ENCODE results near the gene RPUSD1.
A peak's percentile ranks its signal among the peaks of the same experiment; 100 is the strongest.

The RPUSD1 gene

DNA sequence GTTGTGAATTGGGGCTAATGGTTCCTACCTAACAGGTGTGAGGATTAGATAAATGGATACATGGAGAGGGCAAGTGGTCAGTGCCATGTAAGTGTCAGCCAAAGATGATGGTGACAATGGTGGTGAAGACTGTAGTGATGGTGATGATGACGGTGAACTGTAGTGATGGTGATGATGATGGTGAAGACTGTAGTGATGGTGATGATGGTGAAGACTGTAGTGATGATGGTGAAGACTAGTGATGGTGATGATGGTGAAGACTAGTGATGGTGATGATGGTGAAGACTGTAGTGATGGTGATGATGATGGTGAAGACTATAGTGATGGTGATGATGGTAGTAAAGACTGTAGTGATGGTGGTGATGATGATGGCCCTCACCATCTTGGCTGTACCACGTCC, 30.4 kb upstream of the RPUSD1 start:
- DNase-seq = no peak

- no peak for DNase-seq
These were observed 30.0 kb upstream of the RPUSD1 start for GRCh38 chr16:818132-818531.

GRCh38 chr16:817001-817906, 29.1 kb upstream of the RPUSD1 start:
- no peak for DNase-seq

GRCh38 chr16:815861-816260, 27.7 kb upstream of the RPUSD1 start:
- no peak for DNase-seq

DNA sequence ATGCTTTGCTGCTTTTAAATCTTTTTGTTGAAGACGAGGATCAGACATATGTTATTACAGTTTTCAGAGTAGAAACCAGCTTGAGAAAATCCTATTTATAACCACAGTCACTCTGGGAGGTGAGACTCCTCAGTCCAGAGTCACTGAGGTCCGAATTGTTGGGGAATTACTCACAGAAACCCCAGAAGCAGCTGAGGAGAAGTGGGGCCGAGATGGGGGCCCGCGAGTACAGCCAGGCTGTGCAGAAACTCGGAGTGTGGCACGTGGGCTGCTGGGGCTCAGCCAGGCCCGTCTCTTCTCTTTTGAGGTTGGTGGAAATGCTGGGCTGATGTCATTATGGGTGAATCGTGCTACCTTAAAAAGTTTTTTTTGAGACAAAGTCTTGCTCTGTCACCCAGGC, 26.8 kb upstream of the RPUSD1 start:
- no peak for DNase-seq

GRCh38 chr16:813916-814412, 25.8 kb upstream of the RPUSD1 start:
- DNase-seq = no peak

DNA sequence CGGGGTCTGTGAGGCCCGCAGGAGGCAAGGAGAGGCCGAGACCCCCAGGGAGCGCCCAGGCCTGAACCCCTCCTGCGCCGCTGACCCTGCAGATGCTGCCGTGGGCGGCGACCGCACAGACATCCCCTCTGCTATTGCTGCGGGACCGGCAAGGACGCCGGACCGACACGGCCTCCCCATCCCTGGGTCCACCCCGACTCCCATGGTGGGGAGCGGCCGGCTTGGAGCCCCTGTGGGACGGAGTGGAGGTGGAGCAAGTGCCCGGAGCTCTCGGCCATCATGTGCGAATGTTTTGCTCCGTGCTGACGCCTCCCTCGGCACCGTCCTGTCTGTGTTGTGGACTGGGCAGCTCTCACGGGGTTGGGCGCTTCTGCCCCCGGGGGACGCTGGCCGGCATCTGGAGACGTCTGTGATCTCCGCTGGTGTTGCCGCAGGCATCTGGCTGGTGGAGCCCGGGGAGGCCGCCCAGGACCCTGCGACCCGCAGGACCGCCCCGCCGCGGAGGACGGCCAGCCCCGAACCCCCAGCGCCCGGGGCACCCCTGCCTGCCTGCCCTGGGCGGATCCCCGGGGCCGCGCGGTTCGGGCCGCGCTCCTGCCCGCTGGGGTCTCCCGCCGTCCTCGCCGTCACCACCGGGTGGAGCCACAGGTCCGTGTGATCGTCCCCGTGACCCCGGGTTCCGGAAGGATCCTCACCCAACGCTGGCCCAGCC, 25.2 kb upstream of the RPUSD1 start:
- DNase-seq = peak; percentile 81

DNA sequence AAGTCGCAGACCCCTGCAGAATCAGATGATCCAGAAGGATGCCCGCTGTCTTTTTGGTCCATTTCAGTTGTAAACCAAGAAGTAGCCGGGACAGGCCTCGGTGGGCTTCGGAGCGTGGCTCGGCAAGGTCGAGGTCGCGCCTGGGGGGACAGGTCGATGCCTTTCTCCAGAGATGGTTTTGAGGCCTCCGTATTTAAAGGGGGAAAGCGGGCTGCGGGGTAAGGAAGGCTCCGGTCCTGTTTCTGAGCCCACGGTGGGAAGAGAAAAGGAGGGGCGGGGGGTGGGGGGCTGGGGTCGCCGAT, 19.9 kb upstream of the RPUSD1 start:
- DNase-seq = no peak

- peak; percentile 93 for DNase-seq
These were observed 19.3 kb upstream of the RPUSD1 start for GRCh38 chr16:807347-808084.

- DNase-seq = no peak
These were observed 17.3 kb upstream of the RPUSD1 start for GRCh38 chr16:805474-805873.

DNA sequence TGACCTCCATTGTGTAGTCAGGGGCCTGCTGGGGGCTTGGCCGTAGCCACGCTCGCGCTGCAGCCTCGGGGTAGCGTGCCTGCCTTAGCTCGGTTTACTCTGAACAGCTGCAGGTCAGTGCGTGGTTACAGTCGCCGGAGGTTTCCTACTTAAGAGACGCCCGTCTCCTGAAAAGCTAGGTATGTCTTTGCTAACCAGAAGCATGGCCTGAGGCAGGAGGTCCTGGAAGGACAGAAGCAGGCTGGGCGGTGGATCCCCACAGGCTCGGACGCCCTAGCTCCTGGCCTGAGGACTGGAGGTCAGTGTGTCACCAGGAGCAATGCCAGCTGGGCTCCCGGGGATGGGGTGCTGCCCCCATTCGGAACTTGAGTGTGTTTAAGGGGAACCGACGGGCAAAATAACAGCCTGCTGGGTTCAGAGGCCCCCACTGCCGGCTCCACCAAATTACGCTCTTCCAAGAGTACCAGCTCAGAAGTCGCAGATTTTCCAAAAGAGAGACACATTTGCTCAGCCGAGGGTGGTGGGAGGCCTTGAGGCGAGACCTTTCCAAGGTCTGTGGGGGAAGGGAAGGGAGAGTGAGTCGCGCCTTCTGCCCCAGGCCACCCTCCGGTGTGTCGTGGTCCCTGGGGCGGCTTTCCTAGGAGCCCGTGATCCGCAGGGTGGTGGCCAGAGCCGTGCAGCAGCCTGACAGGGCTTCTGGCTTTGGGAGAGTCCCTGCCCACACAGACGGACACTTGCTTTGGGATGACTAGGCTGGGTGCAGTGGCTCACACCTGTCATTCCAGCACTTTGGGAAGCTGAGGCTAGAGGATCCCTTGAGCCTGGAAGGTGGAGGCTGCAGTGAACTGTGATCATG, 16.2 kb upstream of the RPUSD1 start:
- no peak for DNase-seq

- no peak for DNase-seq
These were observed 15.5 kb upstream of the RPUSD1 start for GRCh38 chr16:803754-804080.

- DNase-seq = no peak
These were observed 15.0 kb upstream of the RPUSD1 start for GRCh38 chr16:802914-803753.

GRCh38 chr16:802461-802860, 14.3 kb upstream of the RPUSD1 start:
- no peak for DNase-seq

DNA sequence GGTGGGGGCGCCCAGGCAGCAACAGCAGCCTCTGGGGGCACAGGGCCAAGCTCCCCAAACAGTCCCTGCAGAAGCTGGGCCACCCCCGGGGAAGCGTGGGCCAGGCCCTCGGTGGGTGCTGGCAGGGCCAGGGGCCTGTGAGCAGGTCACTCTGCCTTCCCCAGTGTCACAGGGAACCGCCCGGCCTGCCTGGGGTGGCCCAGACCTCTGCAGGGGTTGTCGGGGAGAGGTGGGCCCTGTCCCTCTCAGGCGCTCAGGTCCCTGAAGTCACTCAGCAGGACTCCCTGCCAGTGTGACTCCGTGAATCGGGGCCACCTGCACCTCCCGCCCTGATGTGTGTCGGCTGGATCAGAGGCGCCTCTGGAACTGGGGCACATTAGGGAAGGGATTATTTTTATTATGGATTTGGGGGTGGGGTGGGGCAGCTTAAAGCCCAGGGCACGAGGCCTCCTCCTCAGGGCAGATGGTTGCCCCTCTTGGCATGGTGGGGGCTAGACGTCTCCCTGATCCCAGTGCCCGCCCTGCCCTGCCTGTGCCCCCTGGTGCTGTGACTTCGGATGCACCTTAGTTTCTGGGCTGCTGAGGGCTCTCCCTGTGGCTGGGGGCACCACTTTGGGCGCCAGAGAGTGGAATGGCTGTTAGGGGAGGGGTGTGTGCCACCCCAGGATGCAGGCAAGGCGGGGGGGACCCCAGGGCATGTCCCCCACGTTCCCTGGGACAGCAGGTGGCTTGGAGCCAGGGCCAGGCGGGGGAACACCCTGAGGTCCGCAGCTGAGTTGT, 13.6 kb upstream of the RPUSD1 start:
- DNase-seq = no peak

DNA sequence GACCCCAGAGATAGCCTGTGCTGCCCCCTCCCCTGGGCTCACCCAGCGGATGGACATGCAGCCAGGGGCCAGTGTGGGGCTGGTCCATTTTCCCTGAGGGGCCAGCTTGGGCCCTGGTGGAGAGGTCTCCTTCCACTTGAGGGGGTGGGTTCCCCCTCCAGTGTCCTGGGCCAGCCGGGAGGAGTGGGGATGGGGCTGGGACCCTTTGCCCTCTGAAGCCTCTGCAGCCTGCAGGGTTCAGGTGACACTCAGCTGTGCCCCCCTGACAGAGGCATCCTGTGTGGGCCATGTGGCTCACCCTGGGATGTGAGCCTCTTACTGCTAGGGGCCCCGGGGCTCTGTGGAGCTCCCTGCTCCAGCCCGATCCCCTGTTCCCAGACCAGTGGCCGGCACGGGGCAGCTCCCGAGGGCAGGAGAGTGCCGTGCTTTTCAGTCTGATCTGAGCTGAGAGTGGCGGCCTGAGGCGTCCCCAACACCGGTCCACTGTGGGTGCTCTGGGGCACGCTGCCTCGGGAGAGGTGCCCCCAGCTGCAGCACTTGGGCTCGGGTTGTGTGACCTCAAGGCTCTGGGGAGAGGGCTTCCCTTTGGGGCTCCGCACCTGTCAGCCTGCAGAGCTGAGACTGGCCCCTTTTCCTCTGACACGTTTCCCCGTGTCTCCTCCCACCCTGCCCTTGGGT, 12.8 kb upstream of the RPUSD1 start:
- no peak for DNase-seq

GRCh38 chr16:799948-800833, 12.0 kb upstream of the RPUSD1 start, which contains the start of gene GNG13:
GNG13 (minus strand) TSS chr16:800734; CDS start chr16:799077, 1,657 bp downstream.
- DNase-seq = no peak

DNA sequence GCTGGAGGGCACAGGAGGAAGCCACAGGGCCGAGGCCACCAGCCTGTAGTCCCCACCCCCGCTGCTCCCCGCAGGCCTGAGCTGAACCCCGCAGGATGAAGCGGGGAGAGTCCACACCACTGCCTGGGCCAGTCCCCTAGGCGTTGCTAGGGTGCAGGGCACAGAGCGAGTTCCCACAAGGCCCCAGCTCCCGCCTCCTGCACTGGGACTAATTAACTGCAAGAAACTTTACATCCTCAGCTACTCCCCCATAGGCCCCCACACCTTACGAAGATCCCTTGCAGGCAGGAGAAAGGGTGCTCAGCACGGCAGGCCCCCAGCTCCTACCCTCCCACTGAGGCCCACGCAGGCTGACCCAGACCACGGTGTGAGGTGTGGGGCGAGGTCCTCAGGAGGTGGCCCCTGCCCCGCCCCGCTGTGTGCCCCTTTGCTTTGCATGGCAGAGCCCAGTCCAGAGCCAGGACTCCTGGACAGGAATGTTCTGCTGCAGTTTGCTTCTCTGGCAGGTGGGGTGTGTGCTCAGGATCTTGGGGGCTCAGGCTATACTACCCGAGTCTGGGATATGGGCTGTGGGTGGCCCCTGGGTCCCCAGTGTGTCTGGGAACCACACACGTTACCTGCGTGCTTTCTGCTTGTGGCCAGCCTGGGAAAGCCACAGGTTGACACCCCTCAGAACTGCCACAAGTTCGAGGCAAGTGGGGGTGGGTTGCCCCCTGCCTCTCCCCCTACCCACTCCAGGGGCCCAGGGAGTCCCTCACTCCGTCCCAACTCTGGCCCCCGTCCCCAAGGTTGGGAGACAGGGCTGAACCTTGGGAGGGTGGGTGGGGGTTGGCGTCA, 11.1 kb upstream of the RPUSD1 start:
- no peak for DNase-seq

Data from activated effector memory CD4-positive, alpha-beta T cell treated with anti-CD3 and anti-CD28 coated beads, Interleukin-2, amount 50 U/mL, for 16 hours (primary cell).